A549 (cell line): Measurements from ENCODE around the gene ABCC6. TPM values are rescaled to one million over a fixed set of nuclear protein-coding genes. Genes with fewer than 3 reads are reported as not detected.

ENCODE experiments used
- ATAC-seq, 2 experiments: fragments of 200-7000 bp in 1 of 2; fragments of >200 bp in 1 of 2; cut with Nextera tagmentation in 1 of 2; cut with Tn5 transposase in 1 of 2; 3 replicates each; pipeline versions ENCODE4 v1.8.0 to v1.9.1; 2018 to 2020; ENCODE audit warnings: mild to moderate bottlenecking in 1 of 2, moderate library complexity in 1 of 2
- CTCF ChIA-PET: fragments of 300-600 bp; sonication (Branson Sonifier 250); formaldehyde crosslinking; extraction: SDS; loops from one replicate; lab custom pipeline; 2021; ENCODE audit warnings: antibody characterized with exemption, inconsistent platforms; lab: Yijun Ruan, JAX
- POLR2A ChIA-PET: fragments of 350-600 bp; formaldehyde crosslinking; extraction: SDS; loops from one replicate; lab custom pipeline; 2021; ENCODE audit warnings: antibody characterized with exemption, inconsistent platforms; lab: Yijun Ruan, JAX
- DNase-seq, 2 experiments: peaks; one replicate each; pipeline versions ENCODE4 v3.0.0 to v3.0.0-alpha.2; 2011 to 2016; ENCODE audit warnings: low read depth in 1 of 2, low spot score in 1 of 2
- FAIRE-seq: peaks from 2 replicates; lab custom pipeline; 2011; peaks lifted over from hg19 to GRCh38; lab: Jason Lieb, UNC
- H3K27ac ChIP-seq, 2 experiments: fragments of >200 bp; sonication (Bioruptor Twin); formaldehyde crosslinking; 3 replicates each; pipeline ENCODE4 v1.5.1; 2016 to 2017
- H3K4me1 ChIP-seq: fragments of >200 bp; sonication (Bioruptor Twin); formaldehyde crosslinking; 3 replicates; pipeline ENCODE4 v1.6.1; 2016
- H3K4me2 ChIP-seq: fragments of >200 bp; sonication (Bioruptor Twin); formaldehyde crosslinking; 3 replicates; pipeline ENCODE4 v1.6.1; 2016
- H3K4me3 ChIP-seq: fragments of >200 bp; sonication (Bioruptor Twin); formaldehyde crosslinking; 3 replicates; pipeline ENCODE4 v1.5.1; 2016
- H3K9me3 ChIP-seq: fragments of >200 bp; sonication (Bioruptor Twin); formaldehyde crosslinking; 3 replicates; pipeline ENCODE4 v1.6.1; 2016
- CBX2 ChIP-seq: fragments of 200-600 bp; sonication (generic); IDR thresholded peaks from 2 replicates; pipeline ENCODE4 v1.6.1; 2016; ENCODE audit warnings: low read depth, mild to moderate bottlenecking, borderline replicate concordance
- CEBPB ChIP-seq, 2 experiments: fragments of >200 bp in 1 of 2; sonication (Bioruptor Twin) in 1 of 2; formaldehyde crosslinking in 1 of 2; IDR thresholded peaks; 2 replicates each; pipeline ENCODE4 v1.6.1; 2012 to 2016
- ESRRA ChIP-seq: fragments of 150-350 bp; IDR thresholded peaks from 2 replicates; pipeline ENCODE4 v1.6.1; 2014; ENCODE audit warnings: mild to moderate bottlenecking, low read length, borderline replicate concordance
- FOSL2 ChIP-seq, 2 experiments: fragments of 450-650 bp in 1 of 2; fragments of >200 bp in 1 of 2; sonication (Bioruptor Twin) in 1 of 2; formaldehyde crosslinking; IDR thresholded peaks; 2 replicates each; pipeline versions ENCODE4 v1.5.0 to v1.6.1; 2016 to 2020; ENCODE audit warnings: mild to moderate bottlenecking in 1 of 2, moderate library complexity in 1 of 2
- GATA3 ChIP-seq: IDR thresholded peaks from 2 replicates; pipeline ENCODE4 v1.6.1; 2012; ENCODE audit warnings: borderline replicate concordance
- HOXA7 ChIP-seq: fragments of 250-450 bp; sonication (Bioruptor Pico); IDR thresholded peaks from 2 replicates; pipeline ENCODE4 v1.5.0; 2020; ENCODE audit warnings: mild to moderate bottlenecking, moderate library complexity
- JUN ChIP-seq, 2 experiments: fragments of >200 bp; sonication (Bioruptor Twin); formaldehyde crosslinking; IDR thresholded peaks; 2 replicates in 1 of 2; 3 replicates in 1 of 2; pipeline ENCODE4 v1.6.1; 2016 to 2017
- JUNB ChIP-seq: fragments of >200 bp; sonication (Bioruptor Twin); formaldehyde crosslinking; IDR thresholded peaks from 2 replicates; pipeline ENCODE4 v1.6.1; 2016
- KDM1A ChIP-seq: fragments of 200-600 bp; sonication (generic); IDR thresholded peaks from 2 replicates; pipeline ENCODE4 v1.6.1; 2016; ENCODE audit warnings: low read depth, mild to moderate bottlenecking
- MAFK ChIP-seq: fragments of 450-650 bp; IDR thresholded peaks from 2 replicates; pipeline ENCODE4 v1.6.1; 2014; ENCODE audit not compliant: partially characterized antibody
- MYC ChIP-seq: IDR thresholded peaks from 2 replicates; pipeline ENCODE4 v1.6.1; 2012; ENCODE audit warnings: mild to moderate bottlenecking, inconsistent platforms, low read length, improper control_type of control experiment, borderline replicate concordance
- PHF8 ChIP-seq: fragments of 200-600 bp; sonication (generic); IDR thresholded peaks from 2 replicates; pipeline ENCODE4 v1.6.1; 2016; ENCODE audit warnings: low read depth, mild to moderate bottlenecking, antibody characterized with exemption, moderate library complexity, borderline replicate concordance
- RAD21 ChIP-seq, 2 experiments: fragments of >200 bp in 1 of 2; sonication (Bioruptor Twin) in 1 of 2; formaldehyde crosslinking in 1 of 2; IDR thresholded peaks in 1 of 2; conservative IDR thresholded peaks in 1 of 2; 2 replicates in 1 of 2; 3 replicates in 1 of 2; pipeline ENCODE4 v1.6.1; 2012 to 2018; ENCODE audit warnings: inconsistent platforms in 1 of 2
- SMC3 ChIP-seq: fragments of >200 bp; sonication (Bioruptor Twin); formaldehyde crosslinking; IDR thresholded peaks from 3 replicates; pipeline ENCODE4 v1.6.1; 2018; ENCODE audit warnings: inconsistent platforms
- TFCP2L1 ChIP-seq: fragments of 250-450 bp; sonication (Bioruptor Pico); IDR thresholded peaks from 2 replicates; pipeline ENCODE4 v1.5.0; 2021; ENCODE audit warnings: mild to moderate bottlenecking
- TP53 ChIP-seq: fragments of 250-450 bp; sonication (Bioruptor Pico); IDR thresholded peaks from 2 replicates; pipeline ENCODE4 v1.5.0; 2021; ENCODE audit warnings: mild to moderate bottlenecking, moderate library complexity
- ZNF302 ChIP-seq: fragments of 250-450 bp; sonication (Bioruptor Pico); IDR thresholded peaks from 2 replicates; pipeline ENCODE4 v1.9.0; 2021; ENCODE audit warnings: inconsistent platforms, mild to moderate bottlenecking, moderate library complexity
- ZSCAN20 ChIP-seq: fragments of 250-450 bp; sonication (Bioruptor Pico); IDR thresholded peaks from 2 replicates; pipeline ENCODE4 v1.8.0; 2022; ENCODE audit warnings: mild to moderate bottlenecking, moderate library complexity
- WGBS: methylation state at CpG from one replicate; pipeline ENCODE4 v1.1.6; 2017; ENCODE audit errors: missing lambda C conversion rate; 5-methylcytosine and 5-hydroxymethylcytosine counted together
- polyA plus RNA-seq, 4 experiments: library from polyadenylated mRNA; depleted of rRNA in 3 of 4; stranded (reverse); fragments of >200 nt; fragmentation: RNase III in 1 of 4; extraction: RNeasy Plus Mini Kit Qiagen cat#74134 plus additional on column Dnase treatment in 1 of 4; gene quantifications; 2 replicates in 3 of 4; 3 replicates in 1 of 4; pipeline ENCODE4 v1.2.3, GENCODE V29; 2011 to 2017
- TF ChIP-seq, protein P1 (sequence below): fragments of 450-650 bp; IDR thresholded peaks from 2 replicates; pipeline ENCODE4 v1.6.1; 2014; ENCODE audit warnings: antibody characterized with exemption
- TF ChIP-seq, protein P2 (sequence below): IDR thresholded peaks from 2 replicates; pipeline ENCODE4 v1.6.1; 2012; ENCODE audit warnings: low read depth, borderline replicate concordance
- TF ChIP-seq, protein P3 (sequence below): fragments of 200-600 bp; sonication (generic); IDR thresholded peaks from 2 replicates; pipeline ENCODE4 v1.6.1; 2016; ENCODE audit warnings: antibody characterized with exemption, mild to moderate bottlenecking, moderate library complexity
- TF ChIP-seq, protein P4 (sequence below): fragments of 250-450 bp; sonication (Bioruptor Pico); IDR thresholded peaks from 2 replicates; pipeline ENCODE4 v1.5.0; 2020; ENCODE audit warnings: low read depth, mild to moderate bottlenecking, moderate library complexity

The ABCC6 gene
- polyA plus RNA-seq, 2 of the 4 experiments (the other 2 are of a cell fraction), result 3.6 to 5.0 TPM

DNA sequence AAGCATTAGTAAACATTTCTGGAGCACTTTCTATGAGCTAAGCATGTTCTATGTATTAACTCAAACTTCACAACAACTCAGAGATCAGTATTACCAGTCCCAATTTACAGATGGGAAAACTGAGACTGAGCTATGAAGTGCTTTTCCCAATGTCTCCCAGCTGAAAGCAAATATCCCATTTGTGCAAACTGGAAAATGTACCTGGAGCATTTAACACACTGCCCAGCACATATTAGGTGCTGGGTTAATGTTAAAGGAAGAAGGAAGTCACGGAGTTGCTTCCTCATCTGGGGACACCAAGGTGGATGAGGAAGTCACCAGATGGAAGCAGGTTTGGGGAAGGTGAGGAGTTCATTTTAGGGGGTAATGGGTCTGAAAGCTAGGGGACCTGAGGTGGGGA is 66.1 kb downstream of the ABCC6 start:
- ChIA-PET POLR2A (no interaction called here), CTCF (interaction anchor here (1.3 kb wide), 1 partner anchor 391 kb away, joined by 6 read pairs; no protein-coding TSS in a partner anchor)
- TF ChIP-seq HOXA7 (0 out of 2 replicates have a peak, but pooled peaks have one; percentile 30), KDM1A (peak; percentile 69; the same call in 1 of the 2 replicates), MAFK (no peak)
- 100% methylated on average over 1 of the region's 1 CpG for WGBS
- FAIRE-seq (no peak), DNase-seq (no peak), ATAC-seq (no peak)
- Histone ChIP-seq H3K4me2 (no peak overlapping the region), H3K4me1 (peaks cover 2% of the 10 kb centered on the region; the same call in 1 of the 3 replicates), H3K27ac (no peak overlapping the region), H3K9me3 (no peaks in the 10 kb centered on the region), H3K4me3 (no peak overlapping the region)

DNA sequence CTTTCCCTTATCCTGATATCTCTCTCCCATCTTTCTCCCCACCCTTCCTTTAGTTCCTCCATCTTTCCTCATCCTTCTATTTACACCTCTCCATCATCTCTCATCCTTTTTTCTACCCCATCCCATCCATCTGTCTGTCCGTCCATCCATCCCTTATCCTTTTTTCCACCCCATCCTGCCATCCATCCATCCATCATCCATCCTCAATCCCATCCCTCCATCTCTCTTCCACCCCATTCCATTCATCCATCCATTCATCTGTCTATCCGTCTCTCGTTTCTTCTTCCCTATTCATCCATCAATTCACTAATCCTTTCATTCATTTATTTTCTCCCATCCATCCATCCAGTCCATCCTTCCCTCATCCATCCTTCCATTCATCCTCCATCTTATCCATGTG is 68.1 kb downstream of the ABCC6 start:
- ATAC-seq, result no peak
- Histone ChIP-seq H3K27ac (no peak overlapping the region), H3K9me3 (no peaks in the 10 kb centered on the region), H3K4me2 (no peak overlapping the region), H3K4me3 (no peak overlapping the region), H3K4me1 (peaks cover 2% of the 10 kb centered on the region; the same call in 1 of the 3 replicates)
- no peak for DNase-seq
- no peak for TF ChIP-seq ESRRA
- TF ChIP-seq RAD21 (conservative IDR thresholded peaks at IDR 0.05 in 1 of 2, IDR thresholded peaks at IDR 0.05 in 1 of 2), result no peak
- no peak for TF ChIP-seq FOSL2 (IDR thresholded peaks at IDR 0.05)
- TF ChIP-seq FOSL2 (CRISPR knock-in tag; IDR thresholded peaks at IDR 0.05), result no peak
- no peak for TF ChIP-seq TFCP2L1 (CRISPR knock-in tag)
- TF ChIP-seq JUNB, result no peak
- no peak for TF ChIP-seq CBX2
- TF ChIP-seq GATA3, result no peak
- TF ChIP-seq, protein P1, sequence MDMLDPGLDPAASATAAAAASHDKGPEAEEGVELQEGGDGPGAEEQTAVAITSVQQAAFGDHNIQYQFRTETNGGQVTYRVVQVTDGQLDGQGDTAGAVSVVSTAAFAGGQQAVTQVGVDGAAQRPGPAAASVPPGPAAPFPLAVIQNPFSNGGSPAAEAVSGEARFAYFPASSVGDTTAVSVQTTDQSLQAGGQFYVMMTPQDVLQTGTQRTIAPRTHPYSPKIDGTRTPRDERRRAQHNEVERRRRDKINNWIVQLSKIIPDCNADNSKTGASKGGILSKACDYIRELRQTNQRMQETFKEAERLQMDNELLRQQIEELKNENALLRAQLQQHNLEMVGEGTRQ, result no peak
- no peak for TF ChIP-seq ZSCAN20 (CRISPR knock-in tag)
- no peak for TF ChIP-seq CEBPB (IDR thresholded peaks at IDR 0.05)
- TF ChIP-seq, protein P2, sequence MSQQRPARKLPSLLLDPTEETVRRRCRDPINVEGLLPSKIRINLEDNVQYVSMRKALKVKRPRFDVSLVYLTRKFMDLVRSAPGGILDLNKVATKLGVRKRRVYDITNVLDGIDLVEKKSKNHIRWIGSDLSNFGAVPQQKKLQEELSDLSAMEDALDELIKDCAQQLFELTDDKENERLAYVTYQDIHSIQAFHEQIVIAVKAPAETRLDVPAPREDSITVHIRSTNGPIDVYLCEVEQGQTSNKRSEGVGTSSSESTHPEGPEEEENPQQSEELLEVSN, result no peak
- no peak for TF ChIP-seq SMC3
- TF ChIP-seq MYC, result no peak
- no peak for TF ChIP-seq PHF8
- TF ChIP-seq, protein P3, sequence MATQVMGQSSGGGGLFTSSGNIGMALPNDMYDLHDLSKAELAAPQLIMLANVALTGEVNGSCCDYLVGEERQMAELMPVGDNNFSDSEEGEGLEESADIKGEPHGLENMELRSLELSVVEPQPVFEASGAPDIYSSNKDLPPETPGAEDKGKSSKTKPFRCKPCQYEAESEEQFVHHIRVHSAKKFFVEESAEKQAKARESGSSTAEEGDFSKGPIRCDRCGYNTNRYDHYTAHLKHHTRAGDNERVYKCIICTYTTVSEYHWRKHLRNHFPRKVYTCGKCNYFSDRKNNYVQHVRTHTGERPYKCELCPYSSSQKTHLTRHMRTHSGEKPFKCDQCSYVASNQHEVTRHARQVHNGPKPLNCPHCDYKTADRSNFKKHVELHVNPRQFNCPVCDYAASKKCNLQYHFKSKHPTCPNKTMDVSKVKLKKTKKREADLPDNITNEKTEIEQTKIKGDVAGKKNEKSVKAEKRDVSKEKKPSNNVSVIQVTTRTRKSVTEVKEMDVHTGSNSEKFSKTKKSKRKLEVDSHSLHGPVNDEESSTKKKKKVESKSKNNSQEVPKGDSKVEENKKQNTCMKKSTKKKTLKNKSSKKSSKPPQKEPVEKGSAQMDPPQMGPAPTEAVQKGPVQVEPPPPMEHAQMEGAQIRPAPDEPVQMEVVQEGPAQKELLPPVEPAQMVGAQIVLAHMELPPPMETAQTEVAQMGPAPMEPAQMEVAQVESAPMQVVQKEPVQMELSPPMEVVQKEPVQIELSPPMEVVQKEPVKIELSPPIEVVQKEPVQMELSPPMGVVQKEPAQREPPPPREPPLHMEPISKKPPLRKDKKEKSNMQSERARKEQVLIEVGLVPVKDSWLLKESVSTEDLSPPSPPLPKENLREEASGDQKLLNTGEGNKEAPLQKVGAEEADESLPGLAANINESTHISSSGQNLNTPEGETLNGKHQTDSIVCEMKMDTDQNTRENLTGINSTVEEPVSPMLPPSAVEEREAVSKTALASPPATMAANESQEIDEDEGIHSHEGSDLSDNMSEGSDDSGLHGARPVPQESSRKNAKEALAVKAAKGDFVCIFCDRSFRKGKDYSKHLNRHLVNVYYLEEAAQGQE, result no peak
- no peak for TF ChIP-seq ZNF302 (CRISPR knock-in tag)
- no peak for TF ChIP-seq JUN (IDR thresholded peaks at IDR 0.05)
- TF ChIP-seq, protein P4, sequence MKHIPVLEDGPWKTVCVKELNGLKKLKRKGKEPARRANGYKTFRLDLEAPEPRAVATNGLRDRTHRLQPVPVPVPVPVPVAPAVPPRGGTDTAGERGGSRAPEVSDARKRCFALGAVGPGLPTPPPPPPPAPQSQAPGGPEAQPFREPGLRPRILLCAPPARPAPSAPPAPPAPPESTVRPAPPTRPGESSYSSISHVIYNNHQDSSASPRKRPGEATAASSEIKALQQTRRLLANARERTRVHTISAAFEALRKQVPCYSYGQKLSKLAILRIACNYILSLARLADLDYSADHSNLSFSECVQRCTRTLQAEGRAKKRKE (CRISPR knock-in tag), result no peak
- TF ChIP-seq TP53 (CRISPR knock-in tag), result no peak
- no peak for FAIRE-seq
- ChIA-PET POLR2A (no interaction called here), CTCF (no interaction called here)
- WGBS, result 90% methylated on average over 3 of the region's 3 CpGs
